GM12864 (cell line): ENCODE data around the gene PRR5L.

Experiments used
- DNase-seq: peaks from one replicate; pipeline ENCODE4 v3.0.0-alpha.2; 2011; ENCODE audit warnings: low read depth
- H3K4me3 ChIP-seq: 2 replicates; pipeline ENCODE4 v1.5.1; 2011; ENCODE audit warnings: mild to moderate bottlenecking, low read depth, low read length, control low read depth
- TF ChIP-seq, protein P1 (sequence below): IDR thresholded peaks from 2 replicates; pipeline ENCODE4 v1.5.1; 2011; ENCODE audit warnings: low read depth, mild to moderate bottlenecking, moderate library complexity, low read length, control low read depth, inconsistent platforms; ENCODE audit errors: missing control alignments

The PRR5L gene

DNA sequence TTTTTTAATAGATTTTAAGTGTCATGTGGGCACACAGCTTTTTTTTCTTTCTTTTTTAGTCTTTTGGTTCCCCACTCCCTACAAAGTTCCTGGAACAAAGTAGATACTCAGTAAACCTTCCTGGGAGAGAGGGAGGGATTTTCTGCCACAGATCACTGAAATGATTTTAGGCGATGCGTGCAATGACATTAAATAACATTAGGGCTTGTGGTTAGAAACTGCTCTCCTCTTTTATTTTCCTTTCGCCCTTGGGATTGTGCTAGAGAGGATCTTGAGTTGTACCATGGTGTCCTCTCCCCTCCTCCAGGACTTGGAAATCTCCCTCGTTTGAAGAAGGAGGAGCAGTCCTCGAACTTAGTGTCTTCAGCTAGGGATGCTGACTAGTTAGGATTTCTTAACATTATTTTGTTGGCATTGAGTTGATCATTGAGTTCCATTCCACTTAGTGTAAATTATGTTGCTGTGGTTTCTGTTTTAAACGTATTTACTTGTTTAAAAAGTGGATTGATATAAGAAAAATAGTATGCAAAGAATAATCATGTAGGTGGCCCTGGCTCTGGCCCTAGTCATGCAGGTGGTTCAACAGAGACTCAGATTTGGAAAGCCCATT, 125.6 kb downstream of the PRR5L start:
- no peak overlapping the region for H3K4me3 ChIP-seq
- TF ChIP-seq, protein P1, sequence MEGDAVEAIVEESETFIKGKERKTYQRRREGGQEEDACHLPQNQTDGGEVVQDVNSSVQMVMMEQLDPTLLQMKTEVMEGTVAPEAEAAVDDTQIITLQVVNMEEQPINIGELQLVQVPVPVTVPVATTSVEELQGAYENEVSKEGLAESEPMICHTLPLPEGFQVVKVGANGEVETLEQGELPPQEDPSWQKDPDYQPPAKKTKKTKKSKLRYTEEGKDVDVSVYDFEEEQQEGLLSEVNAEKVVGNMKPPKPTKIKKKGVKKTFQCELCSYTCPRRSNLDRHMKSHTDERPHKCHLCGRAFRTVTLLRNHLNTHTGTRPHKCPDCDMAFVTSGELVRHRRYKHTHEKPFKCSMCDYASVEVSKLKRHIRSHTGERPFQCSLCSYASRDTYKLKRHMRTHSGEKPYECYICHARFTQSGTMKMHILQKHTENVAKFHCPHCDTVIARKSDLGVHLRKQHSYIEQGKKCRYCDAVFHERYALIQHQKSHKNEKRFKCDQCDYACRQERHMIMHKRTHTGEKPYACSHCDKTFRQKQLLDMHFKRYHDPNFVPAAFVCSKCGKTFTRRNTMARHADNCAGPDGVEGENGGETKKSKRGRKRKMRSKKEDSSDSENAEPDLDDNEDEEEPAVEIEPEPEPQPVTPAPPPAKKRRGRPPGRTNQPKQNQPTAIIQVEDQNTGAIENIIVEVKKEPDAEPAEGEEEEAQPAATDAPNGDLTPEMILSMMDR, result no peak
- no peak for DNase-seq

DNA sequence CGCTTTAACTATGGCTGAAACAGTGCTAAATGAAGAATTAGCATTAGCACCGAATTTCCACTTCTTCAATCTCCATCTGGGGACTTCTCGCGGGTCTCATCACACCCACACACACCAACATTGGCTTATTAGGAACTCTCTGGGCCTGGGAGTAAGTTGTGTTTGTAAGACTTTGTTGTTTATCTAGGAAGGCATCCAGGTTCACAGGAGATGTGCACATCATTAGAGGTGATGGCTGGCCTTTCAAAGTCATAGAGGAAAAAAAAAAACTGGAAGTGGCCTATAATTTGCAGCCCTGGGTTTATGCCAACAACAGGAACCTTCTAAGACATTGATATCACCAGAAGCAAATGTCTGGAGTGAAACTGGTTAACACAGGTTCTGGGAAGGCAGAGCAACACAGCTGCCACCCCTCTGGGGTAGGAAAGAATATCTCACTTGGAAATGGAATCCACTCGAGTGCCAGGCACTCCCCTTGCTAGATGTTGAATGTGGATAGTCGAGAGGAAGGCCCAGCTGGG, 129.5 kb downstream of the PRR5L start:
- no peak overlapping the region for H3K4me3 ChIP-seq
- no peak for DNase-seq
- TF ChIP-seq, protein P1, result no peak

DNA sequence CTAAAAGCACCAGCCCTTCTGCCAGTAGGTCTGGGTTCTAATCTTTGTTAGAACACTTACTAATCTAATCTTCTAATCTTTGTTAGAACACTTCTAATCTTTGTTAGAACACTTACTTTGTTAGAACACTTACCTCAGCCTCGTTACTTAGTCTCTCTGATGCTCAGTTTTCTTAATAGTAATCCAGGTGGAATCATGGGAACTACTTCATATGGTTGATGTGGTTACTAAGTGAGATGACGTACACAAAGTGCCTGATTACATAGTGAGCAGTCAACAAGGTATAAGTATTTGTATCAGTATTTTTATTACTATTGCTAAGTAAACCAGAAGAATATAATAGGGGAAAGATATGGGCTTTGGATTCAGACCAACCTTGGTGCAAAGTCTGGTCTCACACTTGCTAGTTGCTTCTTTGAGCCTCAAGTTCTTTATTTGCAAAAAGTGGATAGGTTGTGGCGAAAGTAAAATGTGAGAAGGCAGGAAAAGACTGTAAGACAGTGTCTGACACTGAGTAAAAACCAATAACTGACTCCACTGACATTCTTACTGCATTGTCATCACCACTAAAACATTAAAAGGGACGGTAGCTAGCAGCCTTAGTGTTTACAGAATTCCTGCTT, 130.2 kb downstream of the PRR5L start:
- TF ChIP-seq, protein P1, result no peak
- no peak for DNase-seq

DNA sequence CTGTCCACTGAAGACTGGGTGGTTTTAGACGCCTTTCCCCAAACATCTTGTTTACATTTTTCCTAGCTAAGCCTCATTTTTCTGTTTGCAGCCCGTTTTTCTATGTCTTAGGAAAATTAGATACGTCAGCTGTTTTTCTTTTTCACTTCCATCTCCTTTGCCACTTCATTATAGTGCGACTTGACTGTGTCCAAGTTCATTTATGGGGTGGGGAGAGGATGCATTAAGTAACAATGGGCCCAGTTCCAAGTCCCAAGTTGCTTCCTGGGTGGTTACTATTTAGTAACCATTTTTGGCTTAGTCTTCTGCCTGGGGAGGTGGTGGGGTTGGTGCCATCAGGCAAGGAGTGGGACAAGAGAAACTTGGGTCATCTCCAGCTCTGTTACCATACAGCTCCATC, 131.0 kb downstream of the PRR5L start:
- DNase-seq, result no peak
- no peak overlapping the region for H3K4me3 ChIP-seq
- TF ChIP-seq, protein P1, result no peak

More for the DNA sequence above, 130.2 kb downstream of the PRR5L start:
- H3K4me3 ChIP-seq, result no peak overlapping the region

DNA sequence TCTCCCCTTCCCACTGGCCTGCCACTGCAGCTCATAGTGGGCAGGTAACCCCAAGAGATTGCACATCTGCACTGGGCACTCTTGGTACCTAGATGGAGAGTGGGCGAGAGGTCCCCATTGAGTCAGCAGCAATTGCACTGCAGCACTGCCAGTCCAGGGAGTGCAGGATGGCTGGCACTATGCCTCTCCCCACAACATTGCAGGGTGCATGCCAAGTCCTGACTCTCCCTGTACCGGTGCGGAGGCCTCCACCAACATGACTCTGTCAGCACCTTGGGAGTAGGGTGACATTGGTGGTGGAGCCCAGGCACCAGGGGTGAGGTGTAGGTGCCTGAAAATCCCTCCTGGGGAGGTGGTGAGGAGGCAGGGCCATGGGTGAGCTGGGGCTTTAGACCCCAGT, 131.8 kb downstream of the PRR5L start:
- TF ChIP-seq, protein P1, result no peak
- H3K4me3 ChIP-seq, result no peak overlapping the region
- no peak for DNase-seq

DNA sequence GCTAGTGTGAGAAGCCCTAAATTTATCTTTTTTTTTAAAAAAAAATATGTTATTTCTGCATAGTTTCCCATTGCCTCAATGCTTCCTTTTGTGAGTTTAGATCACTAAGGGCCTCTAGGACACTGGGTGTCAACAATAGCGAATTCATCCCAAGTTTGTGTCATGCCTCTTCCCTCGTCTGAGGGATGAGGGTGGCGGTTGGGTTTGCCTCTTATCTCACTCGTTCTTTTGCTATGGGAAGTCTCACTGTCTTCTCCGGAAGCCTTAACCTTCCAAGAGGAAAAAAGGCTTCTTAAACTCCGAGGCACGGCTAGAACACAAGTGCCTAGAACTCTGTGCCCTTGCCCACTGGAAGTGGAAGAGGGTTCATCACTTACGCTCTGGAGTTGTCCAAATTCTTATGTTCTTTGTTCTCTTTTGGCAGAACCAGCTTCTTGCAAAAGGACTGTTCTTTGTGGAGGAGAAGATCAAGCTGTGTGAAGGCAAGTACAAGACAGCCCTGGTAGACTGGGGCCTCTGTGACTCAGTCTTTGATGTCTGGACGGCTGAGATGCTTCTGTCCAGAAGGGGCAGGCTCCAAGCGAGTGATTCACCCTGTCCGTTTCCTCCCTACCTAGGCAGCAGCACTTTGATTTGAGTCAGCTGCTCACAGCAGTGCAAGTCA, 135.5 kb downstream of the PRR5L start:
- no peak for DNase-seq
- no peak overlapping the region for H3K4me3 ChIP-seq
- TF ChIP-seq, protein P1, result no peak

DNA sequence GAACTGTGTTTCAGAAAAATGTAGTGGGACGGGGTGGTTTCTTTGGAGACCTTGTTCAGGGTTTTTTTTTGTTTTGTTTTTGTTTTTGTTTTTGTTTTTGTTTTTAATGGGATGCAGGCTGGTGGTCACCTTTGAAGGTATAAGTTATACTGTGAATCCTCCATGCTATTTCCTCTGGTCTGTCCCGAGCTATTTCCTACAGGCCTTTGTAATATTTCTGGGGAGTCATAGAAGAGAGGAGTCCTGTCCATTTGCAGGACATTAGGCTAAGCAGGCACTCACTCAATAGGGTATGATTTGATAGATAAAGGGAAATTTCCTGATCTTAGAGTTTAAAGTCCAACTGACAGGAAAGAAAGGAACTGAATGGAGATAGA, 136.0 kb downstream of the PRR5L start:
- DNase-seq, result no peak
- TF ChIP-seq, protein P1, result no peak
- no peak overlapping the region for H3K4me3 ChIP-seq
